Tibial nerve (tissue), 4 donors: Measurements from ENCODE around the gene MSX1. TPM values are rescaled to one million over a fixed set of nuclear protein-coding genes. Genes with fewer than 3 reads are reported as not detected.

Source experiments
- DNase-seq, 2 donors: peaks; one replicate each; pipeline ENCODE4 v3.0.0-alpha.2; 2019; ENCODE audit warnings: low spot score in 2 of 2
- H3K27ac ChIP-seq, 4 donors: fragments of 200-600 bp; sonication (generic) in 3 of 4; one replicate each; pipeline ENCODE4 v1.5.1; 2017 to 2019; ENCODE audit warnings: mild to moderate bottlenecking in 1 of 4
- H3K27me3 ChIP-seq, 2 donors: fragments of 200-600 bp; sonication (generic) in 1 of 2; one replicate each; pipeline versions ENCODE4 v1.5.1 to v1.6.0; 2017 to 2019
- H3K36me3 ChIP-seq, 3 donors: fragments of 200-600 bp; sonication (generic); one replicate each; pipeline ENCODE4 v1.5.1; 2018 to 2019
- H3K4me1 ChIP-seq, 4 donors: fragments of 200-600 bp; sonication (generic) in 3 of 4; one replicate each; pipeline ENCODE4 v1.5.1; 2017 to 2019
- H3K4me3 ChIP-seq, 4 donors: fragments of 200-600 bp; sonication (generic) in 3 of 4; one replicate each; pipeline ENCODE4 v1.5.1; 2017 to 2019; ENCODE audit warnings: mild to moderate bottlenecking in 1 of 4, moderate library complexity in 1 of 4
- H3K9me3 ChIP-seq, 4 donors: fragments of 200-600 bp; sonication (generic) in 3 of 4; one replicate each; pipeline ENCODE4 v1.5.1; 2017 to 2019
- EP300 ChIP-seq, 2 donors: sonication (generic); formaldehyde crosslinking; IDR thresholded peaks; one replicate each; pipeline ENCODE4 v1.6.1; 2017; ENCODE audit warnings: antibody characterized with exemption in 2 of 2, mild to moderate bottlenecking in 1 of 2
- POLR2A ChIP-seq, 2 donors: fragments of 450-650 bp; IDR thresholded peaks; one replicate each; pipeline ENCODE4 v1.6.1; 2017; ENCODE audit warnings: antibody characterized with exemption in 2 of 2, mild to moderate bottlenecking in 2 of 2, moderate library complexity in 2 of 2
- WGBS, 2 donors: methylation state at CpG; one replicate each; pipeline ENCODE4 v1.1.5; 2018; 5-methylcytosine and 5-hydroxymethylcytosine counted together
- total RNA-seq, 4 donors: library from RNA; depleted of rRNA; stranded (reverse); fragments of >200 nt; gene quantifications; one replicate each; pipeline ENCODE4 v1.1.0, GENCODE V29; 2016
- TF ChIP-seq, protein P1 (sequence below), 5 experiments: fragments of 200-600 bp in 3 of 5; fragments of 450-650 bp in 2 of 5; sonication (generic) in 3 of 5; IDR thresholded peaks; one replicate each; pipeline ENCODE4 v1.5.1; 2016 to 2019; ENCODE audit warnings: antibody characterized with exemption in 5 of 5, mild to moderate bottlenecking in 3 of 5, moderate library complexity in 2 of 5

The MSX1 gene
- total RNA-seq, 4 donors from 2014 or later = 9.4 to 42.3 (median 21.7) TPM

DNA sequence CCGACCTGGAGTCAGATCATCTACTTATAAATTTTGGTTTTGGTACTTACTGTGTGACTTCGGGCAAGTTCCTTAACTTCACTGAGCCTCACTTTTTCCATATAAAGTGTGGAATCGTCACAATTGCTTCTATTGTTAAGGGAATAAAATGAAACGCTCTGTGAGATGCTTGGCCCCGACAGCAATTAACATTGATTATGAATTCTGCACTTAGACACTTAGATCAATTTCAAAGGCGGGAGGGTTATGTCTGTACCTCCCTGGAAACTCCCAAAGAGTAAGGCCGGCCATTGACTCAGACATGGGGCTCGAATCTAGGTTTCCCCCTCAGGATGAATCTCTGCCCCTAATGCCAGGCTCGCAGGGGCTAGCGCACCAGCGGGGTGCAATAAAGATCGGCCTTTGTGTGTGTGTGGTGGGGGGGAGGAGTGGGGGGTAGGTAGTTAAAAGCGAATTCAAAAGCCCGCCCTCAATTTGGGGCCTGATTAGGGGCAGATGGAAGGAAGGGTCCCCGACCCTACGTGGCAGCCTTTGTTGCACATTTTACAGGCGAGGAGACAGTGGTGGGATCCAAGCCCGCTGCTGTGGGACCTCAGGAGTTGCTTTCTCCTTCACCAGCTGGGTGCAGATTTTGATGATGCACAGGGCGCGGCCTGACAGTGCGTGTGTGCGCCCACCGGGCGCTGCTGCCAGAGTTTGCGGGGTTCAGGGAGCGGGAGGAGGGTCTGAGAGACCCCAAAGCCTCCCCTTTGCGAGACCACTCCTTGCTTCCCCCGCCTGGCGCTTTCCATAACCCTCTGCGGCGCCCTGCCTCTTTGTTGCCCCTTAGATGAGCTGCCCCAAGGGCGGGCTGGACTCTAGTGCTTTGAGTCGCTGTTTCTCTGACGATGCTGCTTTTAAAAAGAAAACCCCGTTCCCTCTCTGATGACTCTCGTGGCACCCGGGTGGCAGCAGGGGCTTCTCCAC, 9.6 kb downstream of the MSX1 start:
- peaks cover 0 to 100% of the 10 kb centered on the region in 2 donors for H3K27me3 ChIP-seq
- no peak for DNase-seq
- H3K4me3 ChIP-seq = no peak overlapping the region
- H3K9me3 ChIP-seq = no peaks in the 10 kb centered on the region
- H3K27ac ChIP-seq = no peak overlapping the region
- H3K36me3 ChIP-seq = no peaks in the 10 kb centered on the region
- H3K4me1 ChIP-seq = peaks cover 0 to 85% (median 8%) of the 10 kb centered on the region in 4 donors
- TF ChIP-seq, protein P1, sequence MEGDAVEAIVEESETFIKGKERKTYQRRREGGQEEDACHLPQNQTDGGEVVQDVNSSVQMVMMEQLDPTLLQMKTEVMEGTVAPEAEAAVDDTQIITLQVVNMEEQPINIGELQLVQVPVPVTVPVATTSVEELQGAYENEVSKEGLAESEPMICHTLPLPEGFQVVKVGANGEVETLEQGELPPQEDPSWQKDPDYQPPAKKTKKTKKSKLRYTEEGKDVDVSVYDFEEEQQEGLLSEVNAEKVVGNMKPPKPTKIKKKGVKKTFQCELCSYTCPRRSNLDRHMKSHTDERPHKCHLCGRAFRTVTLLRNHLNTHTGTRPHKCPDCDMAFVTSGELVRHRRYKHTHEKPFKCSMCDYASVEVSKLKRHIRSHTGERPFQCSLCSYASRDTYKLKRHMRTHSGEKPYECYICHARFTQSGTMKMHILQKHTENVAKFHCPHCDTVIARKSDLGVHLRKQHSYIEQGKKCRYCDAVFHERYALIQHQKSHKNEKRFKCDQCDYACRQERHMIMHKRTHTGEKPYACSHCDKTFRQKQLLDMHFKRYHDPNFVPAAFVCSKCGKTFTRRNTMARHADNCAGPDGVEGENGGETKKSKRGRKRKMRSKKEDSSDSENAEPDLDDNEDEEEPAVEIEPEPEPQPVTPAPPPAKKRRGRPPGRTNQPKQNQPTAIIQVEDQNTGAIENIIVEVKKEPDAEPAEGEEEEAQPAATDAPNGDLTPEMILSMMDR (IDR thresholded peaks at IDR 0.05) = no peak
- no peak for TF ChIP-seq EP300 (IDR thresholded peaks at IDR 0.05)
- no peak for TF ChIP-seq POLR2A (IDR thresholded peaks at IDR 0.05)
- WGBS, 2 donors = 13 to 15% methylated on average over 30 to 37 of the region's 37 CpGs

DNA sequence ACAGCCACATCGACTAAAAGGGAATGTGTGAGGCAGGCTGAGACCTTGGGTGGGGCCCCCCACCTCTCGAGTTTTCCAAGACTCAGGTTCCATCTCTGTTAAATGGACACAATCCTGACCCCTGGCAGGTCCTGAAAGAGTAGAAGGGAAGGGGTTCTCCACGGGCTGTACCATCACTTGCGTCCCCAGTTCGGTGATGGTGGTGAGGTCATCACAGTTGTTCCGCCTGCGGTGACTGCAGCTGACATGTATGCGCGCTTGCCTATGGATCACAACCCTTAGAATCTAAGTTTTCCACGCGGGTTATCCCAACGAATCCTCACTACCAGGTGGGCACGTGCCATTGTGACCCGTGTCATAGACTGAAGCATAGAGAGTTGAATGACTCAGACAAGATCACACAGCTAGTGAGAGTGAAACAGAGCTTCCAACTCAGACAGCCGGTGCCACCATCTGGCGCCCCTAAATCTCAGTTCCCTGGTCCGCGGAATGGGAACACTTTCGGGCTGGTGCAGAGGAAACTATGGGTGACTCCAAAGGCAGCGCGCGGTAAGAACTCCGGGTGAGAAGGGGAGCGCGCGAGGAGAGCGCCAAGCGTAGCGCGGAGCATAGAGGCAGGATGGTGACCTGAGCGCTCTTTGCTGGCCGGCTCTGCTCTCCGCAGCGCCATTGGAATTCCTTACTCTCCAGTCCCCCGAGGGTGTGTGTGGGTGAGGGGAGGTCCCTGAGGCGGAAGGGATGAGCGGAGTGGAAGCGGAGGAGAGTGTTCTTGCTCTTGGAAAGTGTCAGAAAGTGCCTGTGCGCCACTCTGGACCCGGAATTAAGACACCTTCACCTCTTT, 10.5 kb downstream of the MSX1 start:
- H3K9me3 ChIP-seq = no peaks in the 10 kb centered on the region
- H3K36me3 ChIP-seq = no peaks in the 10 kb centered on the region
- H3K4me1 ChIP-seq = peaks cover 0 to 78% (median 8%) of the 10 kb centered on the region in 4 donors
- H3K4me3 ChIP-seq = no peak overlapping the region
- no peak overlapping the region for H3K27ac ChIP-seq
- TF ChIP-seq EP300 (IDR thresholded peaks at IDR 0.05) (no peak), POLR2A (IDR thresholded peaks at IDR 0.05) (no peak)
- TF ChIP-seq, protein P1 (IDR thresholded peaks at IDR 0.05) = no peak
- H3K27me3 ChIP-seq = peaks cover 0 to 100% of the 10 kb centered on the region in 2 donors
- no peak for DNase-seq
- 2 to 5% methylated on average over 35 to 39 of the region's 40 CpGs for WGBS, 2 donors

DNA sequence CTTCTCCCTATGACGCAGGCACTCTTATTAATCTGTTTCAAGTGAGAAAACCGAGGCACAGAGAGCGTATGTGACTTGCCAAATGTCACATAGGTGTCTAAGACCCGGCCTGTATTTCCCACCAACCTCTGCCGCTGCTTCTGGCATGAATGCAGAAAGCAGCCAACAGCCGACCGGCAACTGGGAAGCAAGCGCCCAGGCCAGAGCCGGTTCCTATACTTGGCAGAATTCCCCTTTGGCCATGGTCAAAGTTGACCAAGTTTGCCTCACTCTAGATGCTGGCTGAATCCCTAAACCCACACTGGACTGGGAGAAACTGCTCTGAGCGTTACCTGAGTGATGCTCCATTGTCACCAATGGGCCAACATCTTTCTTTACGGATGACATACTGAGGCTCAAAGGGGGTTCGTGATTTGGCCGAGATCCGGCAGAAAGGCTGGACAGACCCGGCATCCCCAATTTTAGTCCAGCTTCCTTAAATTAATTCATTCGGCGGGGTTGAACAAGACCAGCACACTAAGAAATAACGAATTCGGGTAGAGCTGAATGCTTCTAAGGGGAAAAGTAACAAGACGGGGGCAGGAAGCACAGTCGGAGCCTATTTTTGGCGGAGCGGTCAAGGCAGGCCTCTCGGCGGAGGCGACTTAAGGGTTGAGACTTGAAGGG, 11.2 kb downstream of the MSX1 start:
- Histone ChIP-seq H3K36me3 (no peaks in the 10 kb centered on the region), H3K9me3 (no peaks in the 10 kb centered on the region), H3K27ac (no peak overlapping the region), H3K27me3 (peaks cover 0 to 100% of the 10 kb centered on the region in 2 donors), H3K4me3 (no peak overlapping the region), H3K4me1 (peaks cover 0 to 70% (median 6%) of the 10 kb centered on the region in 4 donors)
- no peak for DNase-seq
- TF ChIP-seq POLR2A (IDR thresholded peaks at IDR 0.05) = no peak
- TF ChIP-seq, protein P1 (IDR thresholded peaks at IDR 0.05) = no peak
- TF ChIP-seq EP300 (IDR thresholded peaks at IDR 0.05) = no peak
- WGBS, 2 donors = 7 to 16% methylated on average over 26 of the region's 26 CpGs

DNA sequence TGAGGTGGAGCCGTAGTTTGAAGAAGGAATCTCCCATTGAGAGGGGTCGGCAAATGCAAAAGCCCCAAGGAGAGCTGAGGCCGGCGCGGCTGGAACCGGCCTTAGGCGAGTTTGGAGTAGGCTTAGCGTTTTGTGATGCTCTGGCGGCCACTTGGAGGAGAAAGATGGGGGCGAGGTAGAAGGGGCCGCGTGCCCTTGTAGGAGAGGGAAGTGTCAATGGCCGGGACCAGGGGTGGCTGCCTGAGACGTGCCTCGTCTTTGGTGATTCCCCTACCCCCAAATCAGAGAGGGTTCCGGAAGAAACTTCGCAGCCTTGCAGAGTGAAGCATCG, 11.7 kb downstream of the MSX1 start:
- Histone ChIP-seq H3K27ac (no peak overlapping the region), H3K9me3 (no peaks in the 10 kb centered on the region), H3K4me3 (no peak overlapping the region), H3K4me1 (peaks cover 0 to 65% (median 3%) of the 10 kb centered on the region in 4 donors), H3K27me3 (peaks cover 0 to 100% of the 10 kb centered on the region in 2 donors), H3K36me3 (no peaks in the 10 kb centered on the region)
- DNase-seq = no peak
- 3 to 9% methylated on average over 17 to 18 of the region's 18 CpGs for WGBS, 2 donors
- TF ChIP-seq EP300 (IDR thresholded peaks at IDR 0.05) (no peak), POLR2A (IDR thresholded peaks at IDR 0.05) (no peak)
- TF ChIP-seq, protein P1 (IDR thresholded peaks at IDR 0.05) = no peak
